ENCODE data around the gene POTEH. TPM values are rescaled to one million over a fixed set of nuclear protein-coding genes. Genes with fewer than 3 reads are reported as not detected.
"Not testable (repeated sequence)": the region's sequence is repeated elsewhere in the genome, so short reads cannot be mapped to it uniquely, and the experiment has no call there.

The POTEH gene
- total and polyA plus RNA-seq, 2 donors, result 0.02 TPM; not detected in 1

DNA sequence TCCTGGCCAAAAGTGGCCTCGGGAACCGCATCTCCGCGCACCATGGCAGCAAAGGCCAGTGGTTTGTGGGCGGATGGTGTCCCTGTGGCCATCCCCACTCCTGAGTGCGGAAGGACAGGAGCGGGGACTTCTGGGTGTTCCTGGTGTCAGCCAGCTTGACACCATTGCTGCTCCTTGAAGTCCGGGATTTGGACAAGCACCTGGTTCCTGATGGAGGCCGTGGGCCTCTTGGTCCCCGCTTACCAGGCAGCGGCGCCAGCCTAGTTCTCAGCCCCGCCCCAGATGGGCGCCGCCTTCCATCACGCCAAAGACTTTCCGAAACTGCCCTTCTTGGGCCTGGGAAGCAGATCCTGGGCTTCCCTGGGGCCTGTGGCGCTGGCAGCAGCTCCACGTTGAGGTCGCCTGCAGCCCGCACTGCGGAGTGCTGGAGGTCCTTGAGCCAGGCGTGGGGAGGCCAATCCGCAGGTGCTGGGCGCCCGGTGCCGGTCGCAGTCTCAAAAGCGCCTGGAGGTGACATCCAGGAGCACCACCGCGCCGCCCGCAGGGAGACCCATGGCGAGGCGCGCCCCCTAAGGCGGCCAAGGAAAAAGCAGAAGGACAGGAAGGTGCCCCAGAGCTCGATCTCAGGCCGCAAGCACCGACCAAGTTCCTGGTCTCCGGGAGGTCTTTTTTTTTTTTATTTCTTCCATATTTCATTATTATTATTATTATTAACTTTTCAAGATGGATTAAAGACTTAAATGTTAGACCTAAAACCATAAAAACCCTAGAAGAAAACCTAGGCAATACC, 59.5 kb downstream of the POTEH start:
- H3K9me3 ChIP-seq (ENCODE audit: control insufficient read depth in 2 of 2, insufficient read depth in 1 of 2, low read length in 1 of 2); H3K36me3 ChIP-seq (ENCODE audit: control insufficient read depth in 2 of 2, insufficient read depth in 2 of 2, low read length in 1 of 2); H3K4me3 ChIP-seq (ENCODE audit: low read length in 2 of 2); H3K4me1 ChIP-seq (ENCODE audit: control insufficient read depth in 2 of 2, insufficient read depth in 2 of 2, low read length in 2 of 2); DNase-seq (ENCODE audit: low read depth in 6 of 9, low spot score in 9 of 9); H3K27me3 ChIP-seq (ENCODE audit: control insufficient read depth in 2 of 2, insufficient read depth in 1 of 2, low read length in 1 of 2); H3K27ac ChIP-seq (ENCODE audit: low read depth in 1 of 2, low read length in 1 of 2): not testable (repeated sequence)
- 81% methylated on average over 35 of the region's 41 CpGs for WGBS

DNA sequence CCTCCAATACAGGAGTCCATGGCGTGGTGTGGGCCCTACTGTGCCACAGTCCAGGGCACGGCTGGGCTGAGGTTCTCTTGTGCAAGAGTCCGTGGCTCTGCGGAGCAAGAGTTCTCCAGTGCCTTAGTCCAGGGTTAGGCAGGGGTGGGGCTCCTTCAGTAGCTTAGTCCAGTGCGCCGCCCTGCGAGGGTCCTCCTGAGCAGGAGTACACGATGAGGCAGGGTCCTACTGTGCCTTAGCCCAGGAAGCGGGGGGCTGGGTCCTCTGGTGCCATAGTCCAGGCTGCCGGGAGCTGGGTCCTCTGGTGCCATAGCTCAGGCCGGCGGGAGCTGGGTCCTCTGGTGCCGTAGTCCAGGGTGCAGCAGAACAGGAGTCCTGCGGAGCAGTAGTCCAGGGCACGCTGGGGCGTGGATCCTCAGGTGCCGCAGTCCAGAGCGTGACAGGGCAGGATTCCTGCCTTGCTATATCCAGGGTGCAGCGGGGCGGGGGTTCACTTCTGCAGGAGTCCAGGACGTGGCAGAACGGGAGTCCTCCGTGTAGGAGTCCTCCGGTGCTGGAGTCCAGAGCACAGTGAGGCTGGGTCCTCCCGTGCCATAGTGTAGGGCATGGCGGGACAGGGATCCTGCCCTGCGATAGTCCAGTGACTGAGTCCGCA, 69.7 kb downstream of the POTEH start:
- H3K27ac ChIP-seq (ENCODE audit: low read depth in 1 of 2, low read length in 1 of 2), result not testable (repeated sequence)

DNA sequence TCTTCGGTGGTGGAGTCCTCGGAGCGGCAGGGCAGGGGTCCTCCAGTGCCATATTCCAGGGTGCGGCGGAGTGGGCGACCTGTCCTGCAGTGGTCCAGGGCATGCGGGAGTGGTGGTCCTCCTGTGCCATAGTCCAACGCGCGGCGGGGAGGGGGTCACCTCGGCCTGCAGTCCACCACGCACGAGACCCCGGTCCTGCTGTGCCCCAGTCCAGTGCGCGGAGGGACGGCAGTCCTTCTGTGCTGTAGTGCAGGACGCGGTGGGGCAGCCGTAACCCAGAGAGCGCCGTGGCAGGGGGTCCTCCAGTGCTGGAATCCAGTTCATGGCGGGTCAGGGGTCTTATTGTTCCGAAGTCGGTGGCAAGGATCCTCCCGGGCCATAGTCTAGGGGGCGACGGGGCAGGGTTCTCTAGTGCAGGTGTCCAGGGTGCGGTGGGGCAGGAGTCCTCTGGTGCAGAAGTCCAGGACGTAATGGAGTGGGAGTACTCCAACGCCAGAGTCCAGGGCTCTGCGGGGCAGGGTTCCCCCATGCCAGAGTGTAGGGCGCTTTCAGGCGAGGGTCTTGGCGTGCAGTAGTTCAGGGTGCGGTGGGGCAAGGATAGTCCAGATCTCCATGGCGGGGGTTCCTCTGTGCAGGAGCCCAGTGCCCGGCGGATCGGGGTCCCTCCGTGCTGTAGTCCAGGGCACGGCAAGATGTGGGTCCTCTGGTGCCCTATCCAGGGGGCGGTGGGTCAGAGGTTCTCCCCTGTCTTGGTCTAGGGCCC, 70.7 kb downstream of the POTEH start:
- not testable (repeated sequence) for H3K27me3 ChIP-seq (ENCODE audit: control insufficient read depth in 2 of 2, insufficient read depth in 1 of 2, low read length in 1 of 2); DNase-seq (ENCODE audit: low read depth in 6 of 9, low spot score in 9 of 9); H3K9me3 ChIP-seq (ENCODE audit: control insufficient read depth in 2 of 2, insufficient read depth in 1 of 2, low read length in 1 of 2); H3K27ac ChIP-seq (ENCODE audit: low read depth in 1 of 2, low read length in 1 of 2); H3K4me1 ChIP-seq (ENCODE audit: control insufficient read depth in 2 of 2, insufficient read depth in 2 of 2, low read length in 2 of 2); H3K36me3 ChIP-seq (ENCODE audit: control insufficient read depth in 2 of 2, insufficient read depth in 2 of 2, low read length in 1 of 2); H3K4me3 ChIP-seq (ENCODE audit: low read length in 2 of 2)
- 94% methylated on average over 19 of the region's 44 CpGs for WGBS

More for the DNA sequence above, 69.7 kb downstream of the POTEH start:
- not testable (repeated sequence) for H3K4me1 ChIP-seq (ENCODE audit: control insufficient read depth in 2 of 2, insufficient read depth in 2 of 2, low read length in 2 of 2); H3K9me3 ChIP-seq (ENCODE audit: control insufficient read depth in 2 of 2, insufficient read depth in 1 of 2, low read length in 1 of 2); H3K36me3 ChIP-seq (ENCODE audit: control insufficient read depth in 2 of 2, insufficient read depth in 2 of 2, low read length in 1 of 2); H3K27me3 ChIP-seq (ENCODE audit: control insufficient read depth in 2 of 2, insufficient read depth in 1 of 2, low read length in 1 of 2); H3K4me3 ChIP-seq (ENCODE audit: low read length in 2 of 2); DNase-seq (ENCODE audit: low read depth in 6 of 9, low spot score in 9 of 9)
- WGBS, result 94% methylated on average over 12 of the region's 28 CpGs

DNA sequence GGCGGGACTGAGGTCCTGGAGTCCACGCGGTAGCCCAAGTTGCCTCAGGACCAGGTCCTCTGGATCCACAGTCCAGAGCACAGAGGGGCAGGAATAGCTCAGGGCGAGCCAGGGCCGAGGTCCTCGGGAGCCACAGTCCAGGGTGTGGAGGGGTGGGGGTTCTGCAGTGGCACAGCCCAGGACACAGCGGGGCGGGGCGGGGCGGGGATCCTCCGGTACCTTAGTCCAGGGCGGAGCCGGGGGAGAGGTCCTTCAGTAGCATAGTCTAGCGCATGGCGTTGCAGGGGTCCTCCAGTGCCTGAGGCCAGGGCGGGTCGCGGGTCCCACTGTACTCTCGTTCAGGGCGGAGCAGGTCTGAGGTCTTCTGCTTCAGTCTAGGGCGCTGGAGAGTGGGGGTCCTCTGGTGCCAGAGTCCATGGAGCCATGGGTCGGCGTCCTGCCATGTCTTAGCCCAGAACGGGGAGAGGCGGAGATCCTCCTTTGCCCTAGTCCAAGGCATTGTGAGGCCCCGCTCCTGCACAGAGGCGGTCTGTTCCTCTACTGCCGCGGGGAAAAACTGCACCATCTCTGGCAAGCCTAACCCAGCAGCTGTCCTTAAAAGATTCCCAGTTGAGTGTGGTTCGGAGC, 71.4 kb downstream of the POTEH start:
- not testable (repeated sequence) for H3K27ac ChIP-seq (ENCODE audit: low read depth in 1 of 2, low read length in 1 of 2); H3K4me1 ChIP-seq (ENCODE audit: control insufficient read depth in 2 of 2, insufficient read depth in 2 of 2, low read length in 2 of 2); H3K27me3 ChIP-seq (ENCODE audit: control insufficient read depth in 2 of 2, insufficient read depth in 1 of 2, low read length in 1 of 2); H3K4me3 ChIP-seq (ENCODE audit: low read length in 2 of 2); H3K9me3 ChIP-seq (ENCODE audit: control insufficient read depth in 2 of 2, insufficient read depth in 1 of 2, low read length in 1 of 2); DNase-seq (ENCODE audit: low read depth in 6 of 9, low spot score in 9 of 9); H3K36me3 ChIP-seq (ENCODE audit: control insufficient read depth in 2 of 2, insufficient read depth in 2 of 2, low read length in 1 of 2)
- 91% methylated on average over 25 of the region's 30 CpGs for WGBS

DNA sequence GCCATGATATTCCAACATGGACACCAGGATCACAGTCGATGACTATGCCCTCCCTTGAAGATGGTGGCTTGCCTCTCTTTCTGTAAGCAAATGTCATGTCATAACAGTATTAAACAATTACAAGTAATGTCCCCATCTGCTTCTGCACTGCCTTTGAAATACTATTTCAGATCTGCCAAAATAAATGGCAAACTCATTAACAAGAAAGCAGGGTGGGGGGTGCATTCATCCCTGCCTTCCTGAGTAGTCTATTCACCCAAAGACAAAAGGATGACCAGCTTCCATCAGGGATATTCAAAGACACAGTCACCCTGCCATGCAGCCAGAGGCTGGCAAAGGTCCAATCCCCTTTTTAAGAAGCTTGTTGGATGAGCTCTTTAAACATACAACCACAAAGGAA, 73.7 kb downstream of the POTEH start:
- no CpG with 5 or more reads among the region's 1 CpG for WGBS
- not testable (repeated sequence) for DNase-seq (ENCODE audit: low read depth in 6 of 9, low spot score in 9 of 9); H3K36me3 ChIP-seq (ENCODE audit: control insufficient read depth in 2 of 2, insufficient read depth in 2 of 2, low read length in 1 of 2); H3K4me3 ChIP-seq (ENCODE audit: low read length in 2 of 2); H3K9me3 ChIP-seq (ENCODE audit: control insufficient read depth in 2 of 2, insufficient read depth in 1 of 2, low read length in 1 of 2); H3K27ac ChIP-seq (ENCODE audit: low read depth in 1 of 2, low read length in 1 of 2); H3K4me1 ChIP-seq (ENCODE audit: control insufficient read depth in 2 of 2, insufficient read depth in 2 of 2, low read length in 2 of 2); H3K27me3 ChIP-seq (ENCODE audit: control insufficient read depth in 2 of 2, insufficient read depth in 1 of 2, low read length in 1 of 2)

Other genes with a start within 250 kb of the POTEH start
- not detected for gene OR11H1, start 161.8 kb upstream of the POTEH start, total RNA-seq
- gene OR11H1, start 161.8 kb upstream of the POTEH start, polyA plus RNA-seq, result not detected